ENCODE measurements around the gene ADPRH.

DNA sequence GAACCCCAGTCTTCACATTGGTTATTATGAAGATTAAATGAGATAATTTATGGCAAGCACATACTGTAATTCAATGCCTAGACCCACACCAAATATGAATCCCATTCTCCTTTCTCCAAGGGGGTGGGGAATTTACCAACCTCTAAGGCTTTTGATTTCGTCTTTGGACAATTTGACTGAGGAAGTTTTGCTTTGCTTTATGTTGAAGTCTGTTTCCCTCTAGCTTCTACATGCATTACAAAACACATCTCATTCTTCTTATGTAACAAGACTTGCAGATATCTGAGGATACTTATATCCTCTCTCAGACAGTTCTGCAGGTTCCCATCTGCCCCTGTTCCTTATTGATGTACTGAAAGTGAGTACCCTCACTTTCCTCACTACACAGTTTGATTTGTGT lies 32.1 kb upstream of the ADPRH start:
- TF ChIP-seq CTCF (IDR thresholded peaks at IDR 0.05) (no peak), ZFX (IDR thresholded peaks at IDR 0.05; ENCODE audit: borderline replicate concordance) (no peak)
